ENCODE measurements around the gene PARD3B. TPM values are rescaled to one million over a fixed set of nuclear protein-coding genes. Genes with fewer than 3 reads are reported as not detected.

PARD3B gene
- total and polyA plus RNA-seq, 2 experiments from 2014 or later = 3.5 to 4.4 TPM

- no peak for ATAC-seq
- Histone ChIP-seq H3K27ac (ENCODE audit: low read depth) (no peak overlapping the region), H3K27me3 (ENCODE audit: insufficient read depth) (no peaks in the 10 kb centered on the region), H3K9me2 (ENCODE audit: insufficient read depth) (peaks cover 9% of the 10 kb centered on the region; the same call in 1 of the 2 replicates), H3K4me1 (ENCODE audit: insufficient read depth) (no peaks in the 10 kb centered on the region), H3K4me3 (no peak overlapping the region), H2AFZ (no peak overlapping the region), H3K4me2 (no peak overlapping the region), H3F3A (replicated peaks; ENCODE audit: low read depth) (no peaks in the 10 kb centered on the region), H3K36me3 (ENCODE audit: insufficient read depth) (no peaks in the 10 kb centered on the region), H3K79me2 (replicated peaks; ENCODE audit: insufficient read depth) (no peaks in the 10 kb centered on the region), H4K20me1 (replicated peaks; ENCODE audit: insufficient read depth) (no peaks in the 10 kb centered on the region)
- TF ChIP-seq ZNF114 (CRISPR knock-in tag; IDR thresholded peaks at IDR 0.05) (no peak), ZNF331 (CRISPR knock-in tag; IDR thresholded peaks at IDR 0.05; ENCODE audit: low read depth) (no peak), ZNF462 (CRISPR knock-in tag; IDR thresholded peaks at IDR 0.05) (no peak), CTCF (conservative IDR thresholded peaks at IDR 0.05; ENCODE audit: low read depth in 2 of 2) (no peak)
- Mint-ChIP-seq H3K36me3 (ENCODE audit: low read depth) (peaks cover 4% of the 10 kb centered on the region; the same call in 1 of the 3 replicates), H3K9me3 (peaks cover 5% of the 10 kb centered on the region; the same call in 2 of the 3 replicates), H3K4me1 (no peaks in the 10 kb centered on the region), H3K27ac (no peak overlapping the region), H3K4me3 (no peak overlapping the region), H3K27me3 (ENCODE audit: insufficient read depth, low read depth, poor library complexity) (no peaks in the 10 kb centered on the region)
- DNase-seq (ENCODE audit: low spot score) = no peak
Observed at GRCh38 chr2:204749319-204749718, 204.0 kb downstream of the PARD3B start.
